Body of pancreas (tissue), 4 donors: ENCODE data around the gene GRIN1. TPM values are rescaled to one million over a fixed set of nuclear protein-coding genes. Genes with fewer than 3 reads are reported as not detected.

Experiments used
- ATAC-seq: fragments of 150-250 bp; one replicate; pipeline ENCODE4 v1.9.1; 2016
- DNase-seq, 4 donors: peaks; one replicate each; pipeline ENCODE4 v3.0.0-alpha.2; 2019
- H3K27ac ChIP-seq, 4 donors: fragments of 200-600 bp; sonication (generic); 1 replicate in 3 of 4; 2 replicates in 1 of 4; pipeline versions ENCODE4 v1.5.1 to v1.6.1; 2016 to 2019; ENCODE audit warnings: mild to moderate bottlenecking in 1 of 4, mixed read lengths in 1 of 4, moderate library complexity in 1 of 4
- H3K27me3 ChIP-seq, 2 donors: fragments of 200-600 bp; sonication (generic); one replicate each; pipeline ENCODE4 v1.6.0; 2016; ENCODE audit warnings: mild to moderate bottlenecking in 1 of 2
- H3K36me3 ChIP-seq, 2 donors: fragments of 200-600 bp; sonication (generic); replicated peaks in 1 of 2; 2 replicates each; pipeline ENCODE4 v1.5.1; 2016; ENCODE audit warnings: low read depth in 2 of 2; ENCODE audit not compliant: insufficient read depth in 1 of 2
- H3K4me1 ChIP-seq: fragments of 200-600 bp; sonication (generic); one replicate; pipeline ENCODE4 v1.6.0; 2016
- H3K4me3 ChIP-seq, 2 donors: fragments of 200-600 bp; sonication (generic); 1 replicate in 1 of 2; 2 replicates in 1 of 2; pipeline ENCODE4 v1.5.1; 2016 to 2019
- H3K9me3 ChIP-seq, 3 donors: fragments of 200-600 bp; sonication (generic); 1 replicate in 2 of 3; 2 replicates in 1 of 3; pipeline ENCODE4 v1.5.1; 2016
- POLR2A ChIP-seq, 3 donors: fragments of 450-650 bp; IDR thresholded peaks; one replicate each; pipeline ENCODE4 v1.6.1; 2016; ENCODE audit warnings: antibody characterized with exemption in 3 of 3, mild to moderate bottlenecking in 2 of 3
- WGBS, 2 donors: methylation state at CpG; one replicate each; pipeline ENCODE4 v1.1.5; 2017; 5-methylcytosine and 5-hydroxymethylcytosine counted together
- intact Hi-C: fragments of 100-400 bp; cut with DNase I; formaldehyde crosslinking; loops from one replicate; pipeline ENCODE4 v1.15.1; 2023
- total RNA-seq, 2 donors: library from RNA; depleted of rRNA; stranded (reverse); fragments of >200 nt; gene quantifications; one replicate each; pipeline ENCODE4 v1.1.0, GENCODE V29; 2016
- TF ChIP-seq, protein P1 (sequence below), 7 experiments: fragments of 450-650 bp in 4 of 7; fragments of 200-600 bp in 3 of 7; sonication (generic) in 3 of 7; IDR thresholded peaks; one replicate each; pipeline ENCODE4 v1.5.1; 2016 to 2019; ENCODE audit warnings: antibody characterized with exemption in 7 of 7

GRIN1 gene
- total RNA-seq, 2 donors from 2014 or later, result not detected

DNA sequence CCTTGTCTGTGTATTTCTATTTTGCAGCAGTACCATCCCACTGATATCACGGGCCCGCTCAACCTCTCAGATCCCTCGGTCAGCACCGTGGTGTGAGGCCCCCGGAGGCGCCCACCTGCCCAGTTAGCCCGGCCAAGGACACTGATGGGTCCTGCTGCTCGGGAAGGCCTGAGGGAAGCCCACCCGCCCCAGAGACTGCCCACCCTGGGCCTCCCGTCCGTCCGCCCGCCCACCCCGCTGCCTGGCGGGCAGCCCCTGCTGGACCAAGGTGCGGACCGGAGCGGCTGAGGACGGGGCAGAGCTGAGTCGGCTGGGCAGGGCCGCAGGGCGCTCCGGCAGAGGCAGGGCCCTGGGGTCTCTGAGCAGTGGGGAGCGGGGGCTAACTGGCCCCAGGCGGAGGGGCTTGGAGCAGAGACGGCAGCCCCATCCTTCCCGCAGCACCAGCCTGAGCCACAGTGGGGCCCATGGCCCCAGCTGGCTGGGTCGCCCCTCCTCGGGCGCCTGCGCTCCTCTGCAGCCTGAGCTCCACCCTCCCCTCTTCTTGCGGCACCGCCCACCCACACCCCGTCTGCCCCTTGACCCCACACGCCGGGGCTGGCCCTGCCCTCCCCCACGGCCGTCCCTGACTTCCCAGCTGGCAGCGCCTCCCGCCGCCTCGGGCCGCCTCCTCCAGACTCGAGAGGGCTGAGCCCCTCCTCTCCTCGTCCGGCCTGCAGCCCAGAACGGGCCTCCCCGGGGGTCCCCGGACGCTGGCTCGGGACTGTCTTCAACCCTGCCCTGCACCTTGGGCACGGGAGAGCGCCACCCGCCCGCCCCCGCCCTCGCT, 29.0 kb downstream of the GRIN1 start:
- ATAC-seq, result no peak
- H3K4me3 ChIP-seq, result no peak overlapping the region
- DNase-seq, result peak in 2 of 4 donors; percentile 25 to 41
- TF ChIP-seq, protein P1, sequence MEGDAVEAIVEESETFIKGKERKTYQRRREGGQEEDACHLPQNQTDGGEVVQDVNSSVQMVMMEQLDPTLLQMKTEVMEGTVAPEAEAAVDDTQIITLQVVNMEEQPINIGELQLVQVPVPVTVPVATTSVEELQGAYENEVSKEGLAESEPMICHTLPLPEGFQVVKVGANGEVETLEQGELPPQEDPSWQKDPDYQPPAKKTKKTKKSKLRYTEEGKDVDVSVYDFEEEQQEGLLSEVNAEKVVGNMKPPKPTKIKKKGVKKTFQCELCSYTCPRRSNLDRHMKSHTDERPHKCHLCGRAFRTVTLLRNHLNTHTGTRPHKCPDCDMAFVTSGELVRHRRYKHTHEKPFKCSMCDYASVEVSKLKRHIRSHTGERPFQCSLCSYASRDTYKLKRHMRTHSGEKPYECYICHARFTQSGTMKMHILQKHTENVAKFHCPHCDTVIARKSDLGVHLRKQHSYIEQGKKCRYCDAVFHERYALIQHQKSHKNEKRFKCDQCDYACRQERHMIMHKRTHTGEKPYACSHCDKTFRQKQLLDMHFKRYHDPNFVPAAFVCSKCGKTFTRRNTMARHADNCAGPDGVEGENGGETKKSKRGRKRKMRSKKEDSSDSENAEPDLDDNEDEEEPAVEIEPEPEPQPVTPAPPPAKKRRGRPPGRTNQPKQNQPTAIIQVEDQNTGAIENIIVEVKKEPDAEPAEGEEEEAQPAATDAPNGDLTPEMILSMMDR (IDR thresholded peaks at IDR 0.05), result no peak
- no peak for TF ChIP-seq POLR2A (IDR thresholded peaks at IDR 0.05)
- H3K36me3 ChIP-seq, result no peaks in the 10 kb centered on the region
- H3K27ac ChIP-seq, result no peak overlapping the region
- WGBS, 2 donors, result 0 to 3% methylated on average over 3 to 53 of the region's 57 CpGs
- H3K9me3 ChIP-seq, result no peaks in the 10 kb centered on the region
- peaks cover 41% of the 10 kb centered on the region for H3K4me1 ChIP-seq
- intact Hi-C loops, result loop anchor here (5.0 kb wide), 1 partner anchor 36 kb away; no protein-coding TSS in a partner anchor
- peaks cover 0 to 9% of the 10 kb centered on the region in 2 donors for H3K27me3 ChIP-seq

DNA sequence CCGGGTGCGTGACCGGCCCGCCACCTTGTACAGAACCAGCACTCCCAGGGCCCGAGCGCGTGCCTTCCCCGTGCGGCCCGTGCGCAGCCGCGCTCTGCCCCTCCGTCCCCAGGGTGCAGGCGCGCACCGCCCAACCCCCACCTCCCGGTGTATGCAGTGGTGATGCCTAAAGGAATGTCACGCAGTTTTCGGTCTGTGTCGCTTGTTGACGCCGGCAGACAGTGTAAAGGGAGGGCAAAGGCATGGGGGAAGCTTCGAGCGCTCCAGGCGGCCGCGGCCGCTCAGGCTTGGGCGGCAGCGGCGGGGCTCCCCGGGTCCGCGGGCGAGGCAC, 29.6 kb downstream of the GRIN1 start:
- no peaks in the 10 kb centered on the region for H3K36me3 ChIP-seq
- whole genome bisulfite sequencing, 2 donors, result 0% methylated on average over 6 to 36 of the region's 36 CpGs
- TF ChIP-seq, protein P1 (IDR thresholded peaks at IDR 0.05), result no peak
- no peak for TF ChIP-seq POLR2A (IDR thresholded peaks at IDR 0.05)
- H3K9me3 ChIP-seq, result no peaks in the 10 kb centered on the region
- DNase-seq (peak in 1 of 4 donors; percentile 28), ATAC-seq (peak; percentile 12)
- intact Hi-C loops, result loop anchor here (5.0 kb wide), 1 partner anchor 36 kb away; no protein-coding TSS in a partner anchor
- H3K4me1 ChIP-seq, result peaks cover 35% of the 10 kb centered on the region
- H3K27me3 ChIP-seq, result peaks cover 0 to 5% of the 10 kb centered on the region in 2 donors
- H3K4me3 ChIP-seq, result no peak overlapping the region
- no peak overlapping the region for H3K27ac ChIP-seq

DNA sequence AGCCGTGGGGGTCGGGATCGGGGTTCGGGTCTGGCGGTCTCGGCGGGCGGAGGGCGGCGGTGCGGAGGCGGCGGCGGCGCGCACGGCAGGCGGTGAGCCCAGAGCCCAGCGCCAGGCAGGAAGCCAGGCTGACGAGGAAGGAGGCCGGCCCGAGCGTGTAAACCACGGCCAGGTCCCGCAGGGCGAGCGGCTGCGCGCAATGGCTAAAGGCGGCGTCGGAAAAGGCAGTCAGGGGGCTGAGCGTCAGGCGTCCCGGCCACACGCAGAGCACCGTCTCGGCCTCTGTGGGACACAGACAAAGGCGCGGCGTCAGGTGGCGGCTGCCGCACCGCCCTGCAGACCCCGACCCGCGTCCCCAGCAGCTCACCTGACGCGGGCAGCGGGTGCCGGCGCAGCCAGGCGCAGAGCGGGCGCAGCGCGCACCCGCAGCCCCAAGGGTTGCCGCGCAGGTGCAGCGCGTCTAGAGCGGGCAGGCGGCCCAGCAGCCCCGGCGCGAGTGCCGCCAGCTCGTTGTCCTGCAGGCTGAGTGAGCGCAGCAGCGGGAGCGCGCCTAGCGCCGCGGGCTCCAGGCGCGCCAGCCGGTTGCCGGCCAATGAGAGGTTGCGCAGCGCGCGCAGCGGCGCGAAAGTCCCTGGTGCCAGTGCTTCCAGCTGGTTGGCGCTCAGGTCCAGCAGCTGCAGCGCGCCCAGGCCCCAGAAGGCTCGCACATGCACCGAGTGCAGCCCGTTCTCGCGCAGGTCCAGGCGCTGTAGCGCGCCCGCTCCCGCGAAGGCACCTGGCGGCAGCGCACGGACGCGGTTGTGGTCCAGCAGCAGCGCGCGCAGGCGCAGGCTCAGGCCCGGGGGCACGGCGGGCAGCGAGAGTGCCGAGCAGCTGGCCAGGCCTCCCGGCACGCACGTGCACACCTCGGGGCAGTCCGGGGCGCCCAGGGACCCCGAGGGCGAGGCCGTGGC, 30.2 kb downstream of the GRIN1 start:
- H3K27ac ChIP-seq, result peak overlapping the region in 1 of 4 donors; percentile 3
- ATAC-seq, result peak; percentile 70

DNA sequence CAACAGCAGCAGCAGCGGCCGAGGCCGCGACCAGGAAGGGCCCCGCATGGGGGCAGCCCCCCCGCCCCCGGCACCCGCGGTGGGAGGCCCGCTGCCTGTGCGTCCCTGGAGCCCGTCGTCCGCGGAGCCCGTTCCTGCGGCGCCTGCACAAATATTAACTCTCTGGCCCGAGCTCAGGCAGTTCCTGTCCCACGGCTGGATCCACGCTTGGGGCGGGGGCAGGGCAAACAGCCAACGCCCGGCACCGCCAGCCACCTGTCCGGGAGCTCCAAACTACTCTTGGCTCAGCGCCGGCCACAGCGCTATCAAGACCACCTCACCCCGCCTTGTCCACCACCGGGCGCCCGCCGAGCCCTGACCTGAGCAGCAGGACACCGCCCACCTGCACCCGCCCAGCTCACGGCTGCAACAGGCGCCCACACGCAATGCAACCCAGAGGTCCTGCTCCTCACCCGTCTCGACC, 31.0 kb downstream of the GRIN1 start, which contains the start of gene LRRC26:
Gene LRRC26, minus strand, starts transcription at position 156 of the 463 bp plus-strand sequence. Its CDS starts 108 bp downstream, at position 48.
- DNase-seq, result peak in 2 of 4 donors; percentile 28 to 38
- Histone ChIP-seq H3K27ac (peak within 1 kb of the TSS in 1 of 4 donors; percentile 3), H3K4me3 (no peak within 1 kb of the TSS), H3K27me3 (peaks cover 0 to 1% of the 10 kb centered on the region in 2 donors), H3K4me1 (peaks cover 35% of the 10 kb centered on the region), H3K36me3 (no peaks in the 10 kb centered on the region), H3K9me3 (no peaks in the 10 kb centered on the region)
- 14 to 35% methylated on average over 11 to 38 of the region's 41 CpGs for WGBS, 2 donors
- ATAC-seq, result no peak
- intact Hi-C loops, result loop anchor here (5.0 kb wide), 1 partner anchor 38 kb away; no protein-coding TSS in a partner anchor
- TF ChIP-seq, protein P1 (IDR thresholded peaks at IDR 0.05), result no peak
- no peak for TF ChIP-seq POLR2A (IDR thresholded peaks at IDR 0.05)

More for the DNA sequence above, 30.2 kb downstream of the GRIN1 start:
- H3K4me3 ChIP-seq, result no peak overlapping the region
- TF ChIP-seq POLR2A (IDR thresholded peaks at IDR 0.05), result peak in 2 of 3 donors; percentile 9 to 15
- TF ChIP-seq, protein P1 (IDR thresholded peaks at IDR 0.05), result peak in 4 of 7 experiments; percentile 20 to 45 (median 35)
- H3K9me3 ChIP-seq, result no peaks in the 10 kb centered on the region
- H3K4me1 ChIP-seq, result peaks cover 35% of the 10 kb centered on the region
- H3K36me3 ChIP-seq, result no peaks in the 10 kb centered on the region
- DNase-seq, result peak; percentile 68 to 83 (median 72)
- peaks cover 0 to 5% of the 10 kb centered on the region in 2 donors for H3K27me3 ChIP-seq
- intact Hi-C loops, result loop anchor here (5.0 kb wide), 1 partner anchor 37 kb away; no protein-coding TSS in a partner anchor
- WGBS, 2 donors, result 0 to 4% methylated on average over 11 to 124 of the region's 124 CpGs
